IMR-90 (cell line): Measurements from ENCODE around the gene CEACAM3.

Experiments
- POLR2A ChIP-seq: IDR thresholded peaks from 2 replicates; pipeline ENCODE4 v1.6.1; 2012; ENCODE audit warnings: mild to moderate bottlenecking, low read depth, low read length
- RAD21 ChIP-seq: IDR thresholded peaks from 2 replicates; pipeline ENCODE4 v1.6.1; 2012; ENCODE audit warnings: low read length, improper control_type of control experiment
- RCOR1 ChIP-seq: IDR thresholded peaks from 2 replicates; pipeline ENCODE4 v1.6.1; 2012; ENCODE audit warnings: mild to moderate bottlenecking, low read length, improper control_type of control experiment; ENCODE audit not compliant: insufficient replicate concordance
- TF ChIP-seq, protein P1 (sequence below): fragments of 150-350 bp; IDR thresholded peaks from 2 replicates; pipeline ENCODE4 v1.6.1; 2016; ENCODE audit warnings: low read depth, mild to moderate bottlenecking, low read length, moderate library complexity, borderline replicate concordance
- TF ChIP-seq, protein P2 (sequence below): conservative IDR thresholded peaks from 2 replicates; pipeline ENCODE4 v1.5.1; 2012; ENCODE audit warnings: mild to moderate bottlenecking, low read depth, low read length, improper control_type of control experiment

DNA sequence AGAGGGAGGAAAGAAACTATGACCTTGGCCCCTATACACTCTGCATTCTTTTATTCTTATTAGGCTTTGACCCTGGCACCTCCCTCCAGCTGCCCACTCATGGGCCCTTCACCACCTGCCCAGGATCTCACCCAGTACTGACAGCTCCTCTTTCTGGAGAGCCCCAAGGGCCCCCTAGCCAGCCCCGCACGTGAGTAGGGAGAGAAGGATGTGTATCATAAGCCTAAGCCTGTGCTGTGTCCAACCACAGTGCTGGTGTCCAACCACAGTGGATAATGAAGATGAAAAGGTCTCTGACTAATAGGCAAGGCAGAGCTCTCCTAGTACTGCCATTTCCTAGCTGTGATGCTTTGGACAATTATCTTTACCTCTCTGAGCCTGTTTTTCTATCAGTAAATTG, 52.7 kb downstream of the CEACAM3 start:
- TF ChIP-seq RAD21 (no peak), POLR2A (no peak), RCOR1 (no peak)
- TF ChIP-seq, protein P1, sequence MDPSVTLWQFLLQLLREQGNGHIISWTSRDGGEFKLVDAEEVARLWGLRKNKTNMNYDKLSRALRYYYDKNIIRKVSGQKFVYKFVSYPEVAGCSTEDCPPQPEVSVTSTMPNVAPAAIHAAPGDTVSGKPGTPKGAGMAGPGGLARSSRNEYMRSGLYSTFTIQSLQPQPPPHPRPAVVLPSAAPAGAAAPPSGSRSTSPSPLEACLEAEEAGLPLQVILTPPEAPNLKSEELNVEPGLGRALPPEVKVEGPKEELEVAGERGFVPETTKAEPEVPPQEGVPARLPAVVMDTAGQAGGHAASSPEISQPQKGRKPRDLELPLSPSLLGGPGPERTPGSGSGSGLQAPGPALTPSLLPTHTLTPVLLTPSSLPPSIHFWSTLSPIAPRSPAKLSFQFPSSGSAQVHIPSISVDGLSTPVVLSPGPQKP = no peak
- TF ChIP-seq, protein P2, sequence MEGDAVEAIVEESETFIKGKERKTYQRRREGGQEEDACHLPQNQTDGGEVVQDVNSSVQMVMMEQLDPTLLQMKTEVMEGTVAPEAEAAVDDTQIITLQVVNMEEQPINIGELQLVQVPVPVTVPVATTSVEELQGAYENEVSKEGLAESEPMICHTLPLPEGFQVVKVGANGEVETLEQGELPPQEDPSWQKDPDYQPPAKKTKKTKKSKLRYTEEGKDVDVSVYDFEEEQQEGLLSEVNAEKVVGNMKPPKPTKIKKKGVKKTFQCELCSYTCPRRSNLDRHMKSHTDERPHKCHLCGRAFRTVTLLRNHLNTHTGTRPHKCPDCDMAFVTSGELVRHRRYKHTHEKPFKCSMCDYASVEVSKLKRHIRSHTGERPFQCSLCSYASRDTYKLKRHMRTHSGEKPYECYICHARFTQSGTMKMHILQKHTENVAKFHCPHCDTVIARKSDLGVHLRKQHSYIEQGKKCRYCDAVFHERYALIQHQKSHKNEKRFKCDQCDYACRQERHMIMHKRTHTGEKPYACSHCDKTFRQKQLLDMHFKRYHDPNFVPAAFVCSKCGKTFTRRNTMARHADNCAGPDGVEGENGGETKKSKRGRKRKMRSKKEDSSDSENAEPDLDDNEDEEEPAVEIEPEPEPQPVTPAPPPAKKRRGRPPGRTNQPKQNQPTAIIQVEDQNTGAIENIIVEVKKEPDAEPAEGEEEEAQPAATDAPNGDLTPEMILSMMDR = no peak
